ENCODE results near the gene BLM. TPM values are rescaled to one million over a fixed set of nuclear protein-coding genes. Genes with fewer than 3 reads are reported as not detected.
"Not testable (repeated sequence)": the region's sequence is repeated elsewhere in the genome, so short reads cannot be mapped to it uniquely, and the experiment has no call there.

Gene BLM
- 1 to 10 TPM in 1 of 4 donors, under 1 TPM in 3; 0.29 to 5.0 (median 0.48) TPM for total RNA-seq

- no peaks in the 10 kb centered on the region for H3K9me3 ChIP-seq
- peak; percentile 14 to 65 (median 50) for TF ChIP-seq CTCF (IDR thresholded peaks at IDR 0.05)
- TF ChIP-seq POLR2A (IDR thresholded peaks at IDR 0.05): peak; percentile 48 to 65
Observed at GRCh38 chr15:90716976-90717821, at the start of gene BLM. TSS of gene BLM (plus strand) at chr15:90717346. CDS start at chr15:90747393, 30,047 bp downstream.

GRCh38 chr15:90667755-90668345 is 49.3 kb upstream of the BLM start:
- H3K4me3 ChIP-seq; H3K27ac ChIP-seq; H3K36me3 ChIP-seq; DNase-seq; H3K4me1 ChIP-seq; H3K27me3 ChIP-seq; H3K9me3 ChIP-seq; intact Hi-C loops (cut with DNase I; ENCODE audit: low total_unique reads): not testable (repeated sequence)

More at GRCh38 chr15:90716976-90717821, at the start of gene BLM:
- H3K4me3 ChIP-seq: peak within 1 kb of the TSS; percentile 64 to 68
- no peaks in the 10 kb centered on the region for H3K36me3 ChIP-seq
- peak; percentile 95 to 96 for DNase-seq
- intact Hi-C loops (cut with DNase I; ENCODE audit: low total_unique reads): loop anchor here (10.0 kb wide), 1 partner anchor 168 kb away; the partner anchor contains the start of gene FES
- peak within 1 kb of the TSS; percentile 88 to 89 for H3K27ac ChIP-seq
- no peaks in the 10 kb centered on the region for H3K27me3 ChIP-seq
- peaks cover 3 to 7% of the 10 kb centered on the region in 2 donors for H3K4me1 ChIP-seq

DNA sequence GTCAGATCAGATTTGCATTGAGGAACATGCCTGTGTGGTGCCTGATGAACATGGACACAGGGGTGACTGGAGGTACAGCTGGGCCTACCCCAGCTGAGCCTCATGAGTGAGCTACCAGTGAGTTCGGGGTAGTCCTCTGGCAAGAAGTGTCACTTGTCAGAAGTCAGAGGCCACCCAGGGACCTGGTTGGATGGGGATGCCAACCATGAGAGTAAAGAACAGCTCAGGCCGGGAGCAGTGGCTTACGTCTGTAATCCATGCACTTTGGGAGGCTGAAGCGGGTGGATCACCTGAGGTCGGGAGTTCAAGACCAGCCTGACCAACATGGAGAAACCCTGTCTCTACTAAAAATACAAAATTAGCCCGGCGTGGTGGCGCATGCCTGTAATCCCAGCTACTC is 46.5 kb upstream of the BLM start:
- H3K4me1 ChIP-seq; H3K36me3 ChIP-seq; H3K27ac ChIP-seq; H3K27me3 ChIP-seq; H3K9me3 ChIP-seq; intact Hi-C loops (cut with DNase I; ENCODE audit: low total_unique reads); H3K4me3 ChIP-seq; DNase-seq: not testable (repeated sequence)

GRCh38 chr15:90671216-90671615 is 45.9 kb upstream of the BLM start:
- TF ChIP-seq CTCF (IDR thresholded peaks at IDR 0.05): no peak
- TF ChIP-seq POLR2A (IDR thresholded peaks at IDR 0.05): no peak
- intact Hi-C loops (cut with DNase I; ENCODE audit: low total_unique reads): no loop called here
- H3K4me3 ChIP-seq: no peak overlapping the region
- H3K36me3 ChIP-seq: no peaks in the 10 kb centered on the region
- DNase-seq: no peak
- no peaks in the 10 kb centered on the region for H3K4me1 ChIP-seq
- no peaks in the 10 kb centered on the region for H3K27me3 ChIP-seq
- H3K9me3 ChIP-seq: no peaks in the 10 kb centered on the region
- no peak overlapping the region for H3K27ac ChIP-seq

DNA sequence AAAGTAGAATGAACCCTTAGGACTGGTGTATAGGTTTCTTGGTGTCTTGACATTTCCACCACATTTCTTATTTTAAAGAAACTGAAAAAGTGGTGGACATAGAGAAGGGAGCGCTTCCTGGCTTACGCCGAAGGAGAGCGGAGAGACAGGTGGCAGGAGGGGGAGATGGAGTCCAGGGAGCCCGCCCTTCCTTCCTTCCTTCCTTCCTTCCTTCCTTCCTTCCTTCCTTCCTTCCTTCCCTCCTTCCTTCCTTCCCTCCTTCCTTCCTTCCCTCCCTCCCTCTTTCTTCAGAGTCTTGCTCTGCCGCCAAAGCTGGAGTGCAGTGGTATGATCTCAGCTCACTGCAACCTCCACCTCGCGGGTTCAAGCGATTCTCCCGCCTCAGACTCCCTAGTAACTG is 43.8 kb upstream of the BLM start:
- H3K4me3 ChIP-seq; H3K4me1 ChIP-seq; H3K9me3 ChIP-seq; H3K36me3 ChIP-seq; intact Hi-C loops (cut with DNase I; ENCODE audit: low total_unique reads); DNase-seq; H3K27me3 ChIP-seq; H3K27ac ChIP-seq: not testable (repeated sequence)

GRCh38 chr15:90674476-90674875 is 42.7 kb upstream of the BLM start:
- no peak for DNase-seq
- H3K27me3 ChIP-seq: no peaks in the 10 kb centered on the region

More at GRCh38 chr15:90674476-90674875, 42.7 kb upstream of the BLM start:
- TF ChIP-seq POLR2A (IDR thresholded peaks at IDR 0.05): no peak
- no peak for TF ChIP-seq CTCF (IDR thresholded peaks at IDR 0.05)
- no peak overlapping the region for H3K4me3 ChIP-seq
- H3K4me1 ChIP-seq: no peaks in the 10 kb centered on the region
- no peaks in the 10 kb centered on the region for H3K36me3 ChIP-seq
- H3K27ac ChIP-seq: no peak overlapping the region
- intact Hi-C loops (cut with DNase I; ENCODE audit: low total_unique reads): no loop called here
- H3K9me3 ChIP-seq: no peaks in the 10 kb centered on the region
